ENCODE data around the gene NES. TPM values are rescaled to one million over a fixed set of nuclear protein-coding genes. Genes with fewer than 3 reads are reported as not detected.

Gene NES
- total RNA-seq, 1 experiment from 2014 or later: 6.8 TPM

DNA sequence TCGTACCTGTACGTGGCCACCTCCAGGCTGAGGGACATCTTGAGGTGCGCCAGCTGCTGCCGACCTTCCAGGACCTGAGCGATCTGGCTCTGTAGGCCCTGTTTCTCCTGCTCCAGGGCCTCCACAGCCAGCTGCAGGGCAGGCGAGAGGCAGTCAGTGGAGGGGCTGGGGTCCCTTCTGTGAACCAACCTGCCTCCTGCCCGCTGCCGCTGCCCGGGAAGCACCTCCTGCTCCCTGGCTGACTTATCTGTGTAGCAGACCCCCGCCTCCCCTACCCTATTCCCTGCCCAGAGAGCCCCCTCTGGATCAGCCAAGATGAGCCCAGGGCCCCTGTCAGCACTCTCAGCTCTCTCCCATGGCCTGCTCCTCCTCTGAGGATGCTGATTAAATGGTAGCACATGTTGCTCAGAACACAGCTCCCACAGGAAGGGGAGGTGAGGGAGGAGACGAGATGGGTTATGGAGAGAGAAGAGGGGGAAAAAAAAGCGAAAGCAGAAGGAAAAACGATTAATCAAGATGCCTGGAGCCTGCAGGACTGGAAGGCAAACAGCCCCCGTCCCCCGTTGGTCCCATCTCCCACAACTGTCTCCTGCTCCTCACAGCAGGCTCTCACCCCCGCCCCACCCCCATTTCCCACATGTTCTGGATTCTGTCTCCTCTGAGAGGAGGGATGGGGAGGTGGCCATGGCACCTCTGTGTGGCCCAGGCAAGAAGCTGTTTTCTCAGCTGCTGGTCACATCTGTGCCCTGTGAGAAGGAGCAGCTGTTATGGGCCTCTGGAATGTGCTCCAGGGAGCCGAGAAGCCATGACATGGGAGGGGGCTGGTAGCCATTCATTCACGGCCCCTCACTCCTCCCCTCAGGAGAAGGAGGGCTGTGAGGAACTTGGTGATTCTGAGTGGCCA, 1.7 kb downstream of the NES start:
- Histone ChIP-seq H4K20me1 (ENCODE audit: insufficient read depth) (no peaks in the 10 kb centered on the region), H3K4me1 (replicated peaks; ENCODE audit: insufficient read depth) (peaks cover 9% of the 10 kb centered on the region), H3K27me3 (ENCODE audit: insufficient read depth, low read depth) (peaks cover 42% of the 10 kb centered on the region), H3K4me3 (no peak overlapping the region), H3K36me3 (ENCODE audit: low read depth) (no peaks in the 10 kb centered on the region), H3K4me2 (no peak overlapping the region), H3F3A (ENCODE audit: insufficient read depth, low read depth) (no peaks in the 10 kb centered on the region; the same call in 1 of the 2 replicates), H3K79me2 (ENCODE audit: low read depth) (no peaks in the 10 kb centered on the region), H3K27ac (no peak overlapping the region), H3K9me2 (ENCODE audit: insufficient read depth) (no peaks in the 10 kb centered on the region), H3K9me3 (ENCODE audit: insufficient read depth, low read depth) (no peaks in the 10 kb centered on the region), H2AFZ (no peak overlapping the region)
- TF ChIP-seq EZH2 (IDR thresholded peaks at IDR 0.05; ENCODE audit: low read depth): no peak
- TF ChIP-seq, protein P1, sequence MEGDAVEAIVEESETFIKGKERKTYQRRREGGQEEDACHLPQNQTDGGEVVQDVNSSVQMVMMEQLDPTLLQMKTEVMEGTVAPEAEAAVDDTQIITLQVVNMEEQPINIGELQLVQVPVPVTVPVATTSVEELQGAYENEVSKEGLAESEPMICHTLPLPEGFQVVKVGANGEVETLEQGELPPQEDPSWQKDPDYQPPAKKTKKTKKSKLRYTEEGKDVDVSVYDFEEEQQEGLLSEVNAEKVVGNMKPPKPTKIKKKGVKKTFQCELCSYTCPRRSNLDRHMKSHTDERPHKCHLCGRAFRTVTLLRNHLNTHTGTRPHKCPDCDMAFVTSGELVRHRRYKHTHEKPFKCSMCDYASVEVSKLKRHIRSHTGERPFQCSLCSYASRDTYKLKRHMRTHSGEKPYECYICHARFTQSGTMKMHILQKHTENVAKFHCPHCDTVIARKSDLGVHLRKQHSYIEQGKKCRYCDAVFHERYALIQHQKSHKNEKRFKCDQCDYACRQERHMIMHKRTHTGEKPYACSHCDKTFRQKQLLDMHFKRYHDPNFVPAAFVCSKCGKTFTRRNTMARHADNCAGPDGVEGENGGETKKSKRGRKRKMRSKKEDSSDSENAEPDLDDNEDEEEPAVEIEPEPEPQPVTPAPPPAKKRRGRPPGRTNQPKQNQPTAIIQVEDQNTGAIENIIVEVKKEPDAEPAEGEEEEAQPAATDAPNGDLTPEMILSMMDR (conservative IDR thresholded peaks at IDR 0.05): no peak
- ChIA-PET POLR2A (ENCODE audit: unreplicated experiment) (interaction anchor here (0.7 kb wide), 1 partner anchor 68 kb away, joined by 5 read pairs; no protein-coding TSS in a partner anchor), CTCF (interaction anchor here (0.7 kb wide), 1 partner anchor 14 kb away, joined by 15 read pairs; no protein-coding TSS in a partner anchor)
- intact Hi-C loops (cut with micrococcal nuclease; ENCODE audit: unreplicated experiment): no loop called here
- DNase-seq: no peak
- BruUV-seq (replicated peaks): no TSS peak

DNA sequence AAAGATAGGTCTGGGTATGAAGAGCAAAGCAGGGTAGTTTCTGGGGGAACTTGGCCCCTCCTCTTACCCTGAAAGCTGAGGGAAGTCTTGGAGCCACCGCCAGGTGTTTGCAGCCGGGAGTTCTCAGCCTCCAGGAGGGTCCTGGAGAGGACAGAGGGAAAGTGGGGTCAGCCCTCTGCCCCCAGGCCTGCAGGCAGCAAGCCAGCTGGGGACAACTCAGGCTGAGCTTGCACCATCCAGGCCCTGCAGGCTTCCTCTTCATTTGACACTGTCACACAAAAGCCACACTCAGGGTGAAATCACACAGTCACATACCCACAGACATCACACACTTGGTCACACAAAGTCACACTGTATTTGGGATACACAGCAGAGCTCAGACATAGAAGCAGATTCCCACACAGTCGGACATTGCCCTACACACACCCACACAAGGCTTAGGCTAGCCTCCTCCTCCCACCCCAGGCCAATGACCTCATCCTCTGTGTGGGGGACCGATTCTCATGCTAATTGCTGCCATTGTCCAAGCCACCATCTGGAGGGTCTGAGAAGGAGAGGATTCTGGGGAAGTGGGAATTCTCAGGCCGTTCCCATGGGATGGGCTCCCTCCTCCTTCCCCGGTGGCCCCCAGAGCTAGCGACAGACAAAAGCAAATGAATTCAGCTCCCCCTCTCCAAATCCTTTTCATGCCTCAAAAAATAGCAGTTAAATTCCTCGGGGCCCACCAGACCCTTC, 3.7 kb downstream of the NES start:
- H3K4me3 ChIP-seq: no peak overlapping the region
- H3K27me3 ChIP-seq (ENCODE audit: insufficient read depth, low read depth): peaks cover 30% of the 10 kb centered on the region; the same call in 1 of the 2 replicates
- ChIA-PET POLR2A (ENCODE audit: unreplicated experiment) (no interaction called here), CTCF (no interaction called here)
- no peak for TF ChIP-seq EZH2 (IDR thresholded peaks at IDR 0.05; ENCODE audit: low read depth)
- TF ChIP-seq, protein P1 (conservative IDR thresholded peaks at IDR 0.05): no peak
- no peaks in the 10 kb centered on the region for H4K20me1 ChIP-seq (ENCODE audit: insufficient read depth)
- H3K36me3 ChIP-seq (ENCODE audit: low read depth): no peaks in the 10 kb centered on the region
- no peak overlapping the region for H2AFZ ChIP-seq
- no peak overlapping the region for H3K27ac ChIP-seq
- no TSS peak for BruUV-seq (replicated peaks)
- no peaks in the 10 kb centered on the region for H3K9me2 ChIP-seq (ENCODE audit: insufficient read depth)
- H3K79me2 ChIP-seq (ENCODE audit: low read depth): no peaks in the 10 kb centered on the region
- no peaks in the 10 kb centered on the region for H3K9me3 ChIP-seq (ENCODE audit: insufficient read depth, low read depth)
- no peaks in the 10 kb centered on the region; the same call in 1 of the 2 replicates for H3F3A ChIP-seq (ENCODE audit: insufficient read depth, low read depth)
- no peak overlapping the region for H3K4me2 ChIP-seq
- intact Hi-C loops (cut with micrococcal nuclease; ENCODE audit: unreplicated experiment): no loop called here
- no peak for DNase-seq
- H3K4me1 ChIP-seq (replicated peaks; ENCODE audit: insufficient read depth): peaks cover 9% of the 10 kb centered on the region

DNA sequence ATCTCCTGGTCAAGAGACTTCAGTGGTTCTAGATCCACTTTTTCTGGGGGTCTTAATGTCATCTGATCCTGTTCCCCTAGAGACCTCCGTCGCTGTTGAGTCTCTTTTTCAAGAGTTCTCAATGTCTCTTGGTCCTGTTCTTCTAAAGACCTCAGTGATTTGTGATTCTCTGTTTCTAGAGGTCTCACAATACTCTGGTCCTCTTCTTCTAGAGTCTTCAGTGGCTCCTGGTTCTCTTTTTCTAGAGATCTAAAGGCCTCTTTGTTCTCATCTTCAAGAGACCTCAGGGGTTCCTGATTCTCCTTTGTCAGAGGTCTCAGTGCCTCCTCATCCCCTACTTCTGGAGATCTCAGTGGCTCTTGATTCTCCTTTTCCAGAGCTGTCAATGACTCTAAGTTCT, 5.4 kb downstream of the NES start:
- DNase-seq: no peak
- Histone ChIP-seq H3K9me3 (ENCODE audit: insufficient read depth, low read depth) (no peaks in the 10 kb centered on the region), H3K79me2 (ENCODE audit: low read depth) (no peaks in the 10 kb centered on the region), H3K27ac (no peak overlapping the region), H4K20me1 (ENCODE audit: insufficient read depth) (no peaks in the 10 kb centered on the region), H3K27me3 (ENCODE audit: insufficient read depth, low read depth) (peaks cover 28% of the 10 kb centered on the region; the same call in 1 of the 2 replicates), H3K4me3 (no peak overlapping the region), H3K36me3 (ENCODE audit: low read depth) (no peaks in the 10 kb centered on the region), H2AFZ (no peak overlapping the region), H3K9me2 (ENCODE audit: insufficient read depth) (no peaks in the 10 kb centered on the region), H3K4me1 (replicated peaks; ENCODE audit: insufficient read depth) (no peaks in the 10 kb centered on the region), H3F3A (ENCODE audit: insufficient read depth, low read depth) (peaks cover 2% of the 10 kb centered on the region; the same call in 1 of the 2 replicates), H3K4me2 (no peak overlapping the region)
- TF ChIP-seq, protein P1 (conservative IDR thresholded peaks at IDR 0.05): no peak
- TF ChIP-seq EZH2 (IDR thresholded peaks at IDR 0.05; ENCODE audit: low read depth): no peak
- BruUV-seq (replicated peaks): no TSS peak
- intact Hi-C loops (cut with micrococcal nuclease; ENCODE audit: unreplicated experiment): no loop called here
- ChIA-PET POLR2A (ENCODE audit: unreplicated experiment) (no interaction called here), CTCF (no interaction called here)

Data from PC-9 (cell line).